ENCODE data around the gene APRT. TPM values are rescaled to one million over a fixed set of nuclear protein-coding genes. Genes with fewer than 3 reads are reported as not detected.

The APRT gene
- total and polyA plus RNA-seq, 9 donors: 12.7 to 150 (median 74.1) TPM

DNA sequence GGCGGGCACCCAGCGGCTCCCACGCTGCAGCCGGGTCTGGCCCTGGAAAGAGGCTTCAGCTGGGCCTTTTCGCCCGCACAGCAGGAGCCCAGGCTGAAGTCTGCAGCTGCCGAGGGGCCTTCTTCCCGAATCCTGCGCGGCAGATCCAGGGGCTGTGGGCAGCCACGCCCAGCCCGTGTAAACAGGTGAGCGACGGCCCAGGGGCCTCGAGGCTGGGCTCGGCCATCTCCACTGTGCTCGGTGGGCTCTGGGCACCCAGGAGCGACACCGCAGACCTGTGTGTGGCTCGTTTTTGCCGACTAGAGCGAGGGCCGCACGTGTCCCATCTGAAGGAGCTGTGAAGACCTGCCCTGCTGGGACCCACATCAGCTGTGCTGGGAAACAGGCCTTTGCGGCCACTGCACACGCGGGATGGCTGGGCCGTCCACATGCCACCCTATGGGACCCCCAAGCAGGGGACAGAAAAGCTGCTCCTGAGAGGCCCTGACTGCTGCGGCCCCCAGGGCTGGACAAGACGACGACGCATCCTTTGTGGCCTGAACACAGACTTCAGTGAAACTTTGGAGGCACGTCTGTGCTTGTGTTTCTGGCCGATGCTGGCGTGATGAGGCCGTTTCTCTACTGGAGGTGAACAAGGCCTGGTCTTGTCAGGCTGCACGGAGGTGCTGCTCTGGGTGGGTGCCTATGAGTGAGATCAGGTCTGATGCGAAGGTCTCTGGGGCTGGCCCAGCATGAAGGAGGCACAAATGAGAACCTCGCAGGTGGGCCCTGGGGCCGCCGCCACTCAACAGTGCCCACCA lies 5.2 kb upstream of the APRT start:
- Histone ChIP-seq H3K36me3 (no peaks in the 10 kb centered on the region), H3K27me3 (no peaks in the 10 kb centered on the region), H3K4me1 (ENCODE audit: insufficient read depth) (peaks cover 2% of the 10 kb centered on the region), H3K27ac (no peak overlapping the region), H3K9me3 (no peaks in the 10 kb centered on the region), H3K4me3 (no peak overlapping the region)
- WGBS, 3 donors: 81 to 83% (median 81%) methylated on average over 38 to 41 of the region's 41 CpGs
- no peak for DNase-seq
- intact Hi-C loops (cut with DNase I): loop anchor here in 1 of 4 donors (5.0 kb wide), 1 partner anchor 40 kb away; the partner anchor contains the start of genes GALNS and TRAPPC2L
- TF ChIP-seq CTCF (IDR thresholded peaks at IDR 0.05) (no peak), POLR2A (IDR thresholded peaks at IDR 0.05) (no peak), EP300 (IDR thresholded peaks at IDR 0.05) (no peak)

- Histone ChIP-seq H3K27me3 (no peaks in the 10 kb centered on the region), H3K9me3 (no peaks in the 10 kb centered on the region), H3K4me1 (ENCODE audit: insufficient read depth) (peaks cover 2% of the 10 kb centered on the region), H3K4me3 (no peak overlapping the region), H3K36me3 (no peaks in the 10 kb centered on the region), H3K27ac (no peak overlapping the region)
- DNase-seq: peak in 1 of 5 donors; percentile 53
- intact Hi-C loops (cut with DNase I): loop anchor here in 1 of 4 donors (5.0 kb wide), 1 partner anchor 41 kb away; the partner anchor contains the start of genes GALNS and TRAPPC2L
- WGBS, 3 donors: 50 to 54% (median 53%) methylated on average over 18 to 19 of the region's 19 CpGs
- TF ChIP-seq EP300 (IDR thresholded peaks at IDR 0.05) (no peak), CTCF (IDR thresholded peaks at IDR 0.05) (peak in 2 of 3 donors; percentile 14 to 26)
These were observed 4.3 kb upstream of the APRT start for GRCh38 chr16:88815901-88816589.

DNA sequence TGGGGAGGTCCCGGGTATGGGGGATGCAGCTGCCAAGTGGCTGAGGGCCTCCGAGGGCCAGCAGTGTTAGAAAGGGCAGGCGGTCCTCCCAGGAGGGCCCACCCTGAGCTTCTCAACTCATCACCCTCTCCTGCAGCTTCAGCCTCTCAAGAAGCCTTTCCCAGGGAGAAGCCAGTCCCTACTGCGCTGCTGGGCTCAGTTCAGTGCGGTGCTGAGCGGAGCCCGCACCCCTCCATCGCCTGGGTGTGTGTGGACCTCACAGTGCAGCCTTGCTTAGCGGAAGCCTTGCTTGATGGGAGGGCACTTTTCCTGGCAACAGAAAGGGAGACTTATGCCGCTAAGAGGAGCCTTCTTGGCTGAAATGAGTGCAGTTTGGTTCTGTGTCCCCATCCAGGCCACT lies 3.5 kb upstream of the APRT start:
- Histone ChIP-seq H3K9me3 (no peaks in the 10 kb centered on the region), H3K4me3 (no peak overlapping the region), H3K4me1 (ENCODE audit: insufficient read depth) (peaks cover 4% of the 10 kb centered on the region), H3K27ac (no peak overlapping the region), H3K27me3 (no peaks in the 10 kb centered on the region), H3K36me3 (no peaks in the 10 kb centered on the region)
- DNase-seq: no peak
- WGBS, 3 donors: 71 to 77% (median 77%) methylated on average over 10 of the region's 10 CpGs
- no peak for TF ChIP-seq CTCF (IDR thresholded peaks at IDR 0.05)
- no peak for TF ChIP-seq EP300 (IDR thresholded peaks at IDR 0.05)
- no peak for TF ChIP-seq POLR2A (IDR thresholded peaks at IDR 0.05)
- intact Hi-C loops (cut with DNase I): loop anchor here in 1 of 4 donors (5.0 kb wide), 1 partner anchor 42 kb away; the partner anchor contains the start of genes GALNS and TRAPPC2L

- WGBS, 3 donors: 66 to 73% (median 67%) methylated on average over 13 of the region's 13 CpGs
- H3K27me3 ChIP-seq: no peaks in the 10 kb centered on the region
- H3K36me3 ChIP-seq: no peaks in the 10 kb centered on the region
- TF ChIP-seq EP300 (IDR thresholded peaks at IDR 0.05): no peak
- TF ChIP-seq CTCF (IDR thresholded peaks at IDR 0.05): no peak
- no peak for TF ChIP-seq POLR2A (IDR thresholded peaks at IDR 0.05)
- no peak overlapping the region for H3K4me3 ChIP-seq
- H3K9me3 ChIP-seq: no peaks in the 10 kb centered on the region
- no peak overlapping the region for H3K27ac ChIP-seq
- intact Hi-C loops (cut with DNase I): loop anchor here in 1 of 4 donors (5.0 kb wide), 1 partner anchor 43 kb away; the partner anchor contains the start of genes GALNS and TRAPPC2L
- peaks cover 7% of the 10 kb centered on the region for H3K4me1 ChIP-seq (ENCODE audit: insufficient read depth)
- DNase-seq: no peak
These were observed 2.4 kb upstream of the APRT start for GRCh38 chr16:88814144-88814502.
